Activated T-helper 9 cell treated with anti-CD3 and anti-CD28 coated beads, Interleukin-2, amount 50 U/mL, for 16 hours (primary cell): Measurements from ENCODE around the gene TBC1D3C.
"Not testable (repeated sequence)": the region's sequence is repeated elsewhere in the genome, so short reads cannot be mapped to it uniquely, and the experiment has no call there.

Source experiments
- DNase-seq: peaks from one replicate; pipeline ENCODE4 v3.0.0-alpha.2; 2020; ENCODE audit warnings: low read depth

TBC1D3C gene

DNA sequence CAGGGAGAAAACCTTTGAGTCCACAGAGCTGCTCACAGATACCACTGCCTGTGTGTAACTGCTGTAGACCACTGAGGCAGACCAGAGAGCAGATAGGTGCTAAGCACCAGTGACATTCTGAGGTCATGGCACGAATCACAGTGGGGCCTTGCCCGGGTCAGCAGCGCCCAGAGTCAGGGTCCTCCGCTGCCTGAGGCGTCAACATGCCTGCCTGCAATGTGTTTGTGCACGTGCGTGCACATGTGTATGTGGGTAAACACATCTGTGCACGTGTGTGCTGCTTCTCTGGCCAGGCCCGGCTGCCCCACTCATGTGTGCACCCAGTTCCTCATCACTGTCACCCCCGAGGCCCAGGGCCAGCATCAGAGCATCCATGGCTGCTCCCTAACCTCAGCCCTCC is at the start of gene TBC1D3C:
Gene TBC1D3C, minus strand, starts transcription at position 101 of the 400 bp plus-strand sequence. CDS start 1,568 bp downstream, outside the sequence.
- DNase-seq = not testable (repeated sequence)

DNA sequence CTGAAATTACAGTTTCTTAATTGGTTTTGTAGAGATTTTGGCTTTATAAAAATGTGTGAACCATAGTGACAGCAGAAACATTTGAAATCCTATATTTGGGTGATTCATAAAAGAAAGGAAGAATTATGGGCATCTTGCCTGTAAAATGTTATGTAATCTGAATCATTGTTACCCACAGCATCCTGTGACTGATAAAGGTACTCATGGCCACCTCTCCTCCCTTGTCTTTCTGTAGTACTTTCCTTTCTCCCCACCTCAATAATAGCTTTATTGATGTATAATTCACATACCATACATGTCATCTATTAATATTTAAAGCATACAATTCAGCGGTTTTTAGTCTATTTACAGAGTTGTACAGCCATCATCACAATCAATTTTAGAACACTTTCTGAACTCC is 30.8 kb upstream of the TBC1D3C start:
- not testable (repeated sequence) for DNase-seq

DNA sequence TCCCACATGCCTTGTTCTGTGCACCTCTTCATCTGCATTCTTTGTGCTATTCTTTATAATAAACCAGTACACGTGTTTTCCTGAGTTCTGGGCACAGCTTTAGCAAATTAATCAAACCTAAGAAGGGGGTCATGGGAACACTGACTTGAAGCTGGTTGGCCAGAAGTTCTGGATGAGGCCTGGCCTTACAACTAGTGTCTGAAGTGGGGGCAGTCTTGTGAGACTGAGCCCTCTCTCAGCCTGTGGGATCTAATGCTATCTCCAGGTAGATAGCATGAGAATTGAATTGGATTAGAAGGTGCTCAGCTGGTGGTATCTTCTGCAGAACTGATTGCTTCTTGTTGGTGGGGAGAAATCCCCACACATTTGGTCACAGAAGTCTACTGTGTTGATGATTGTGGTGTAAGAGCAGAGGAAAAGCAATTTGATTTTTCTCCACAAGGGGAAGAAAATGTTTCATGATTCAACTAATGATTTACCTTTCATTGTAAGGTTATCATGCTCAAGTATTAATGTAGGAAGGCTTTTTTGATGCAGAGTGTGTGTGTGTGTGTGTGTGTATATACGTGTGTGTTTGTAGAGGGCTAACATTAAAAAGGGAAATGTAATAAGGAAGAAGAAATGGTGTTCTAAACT is 25.7 kb upstream of the TBC1D3C start:
- DNase-seq = not testable (repeated sequence)

DNA sequence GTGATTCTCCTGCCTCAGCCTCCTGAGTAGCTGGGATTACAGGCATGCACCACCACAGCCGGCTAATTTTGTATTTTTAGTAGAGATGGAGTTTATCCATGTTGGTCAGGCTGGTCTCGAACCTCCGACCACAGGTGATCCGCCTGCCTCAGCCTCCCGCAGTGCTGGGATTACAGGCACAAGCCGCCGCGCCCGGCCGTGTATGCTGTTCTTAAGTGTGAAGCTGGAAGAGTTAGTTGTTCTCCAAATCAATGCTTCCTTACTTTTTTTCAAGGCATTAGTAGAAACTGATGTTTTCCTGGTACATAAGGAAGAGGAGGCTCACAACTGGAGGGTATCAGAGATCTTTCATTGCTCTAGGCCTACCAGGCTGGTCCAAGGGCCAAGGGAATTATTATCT is 19.7 kb upstream of the TBC1D3C start:
- DNase-seq = not testable (repeated sequence)

DNA sequence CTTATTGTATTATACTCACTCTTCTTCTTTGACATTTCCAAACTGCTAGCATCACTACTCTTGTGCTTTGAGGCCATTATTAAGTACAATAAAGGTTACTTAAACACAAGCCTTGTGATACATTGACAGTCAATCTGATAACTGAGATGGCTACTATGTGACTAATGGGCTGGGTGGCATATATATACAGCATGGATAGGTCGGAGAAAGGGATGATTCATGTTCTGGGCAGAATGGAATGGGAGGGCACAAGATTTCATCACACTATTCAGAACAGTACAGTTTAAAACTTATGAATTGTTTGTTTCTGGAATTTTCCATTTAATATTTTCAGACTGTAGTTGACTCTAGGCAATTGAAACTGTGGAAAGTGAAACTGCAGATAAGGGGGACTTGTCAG is 18.9 kb upstream of the TBC1D3C start:
- DNase-seq = not testable (repeated sequence)
